ENCODE results near the gene THYN1.
A peak's percentile ranks its signal among the peaks of the same experiment; 100 is the strongest.

Gene THYN1

DNA sequence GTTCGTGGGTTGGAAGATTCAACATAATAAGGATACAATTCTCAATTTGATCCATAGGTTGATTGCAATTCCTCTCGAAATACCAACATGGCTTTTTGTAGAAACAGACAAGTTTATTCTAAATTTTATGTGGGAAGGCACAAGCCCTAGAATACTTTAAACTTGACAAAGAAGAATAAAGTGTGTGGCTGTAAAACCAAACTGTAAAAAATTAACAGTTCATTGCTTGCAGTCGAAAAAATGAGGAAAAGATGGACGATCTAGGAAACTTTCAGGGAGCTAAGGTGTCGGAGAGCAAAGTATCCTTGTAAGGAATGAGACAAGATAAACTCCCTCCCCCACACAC lies 22.0 kb upstream of the THYN1 start:
- ChIA-PET POLR2A (no interaction called here), CTCF (interaction anchor here (1.3 to 13.2 kb wide), 2 partner anchors 11 to 151 kb away, joined by 4 to 99 read pairs; no protein-coding TSS in a partner anchor)
- TF ChIP-seq, protein P1, sequence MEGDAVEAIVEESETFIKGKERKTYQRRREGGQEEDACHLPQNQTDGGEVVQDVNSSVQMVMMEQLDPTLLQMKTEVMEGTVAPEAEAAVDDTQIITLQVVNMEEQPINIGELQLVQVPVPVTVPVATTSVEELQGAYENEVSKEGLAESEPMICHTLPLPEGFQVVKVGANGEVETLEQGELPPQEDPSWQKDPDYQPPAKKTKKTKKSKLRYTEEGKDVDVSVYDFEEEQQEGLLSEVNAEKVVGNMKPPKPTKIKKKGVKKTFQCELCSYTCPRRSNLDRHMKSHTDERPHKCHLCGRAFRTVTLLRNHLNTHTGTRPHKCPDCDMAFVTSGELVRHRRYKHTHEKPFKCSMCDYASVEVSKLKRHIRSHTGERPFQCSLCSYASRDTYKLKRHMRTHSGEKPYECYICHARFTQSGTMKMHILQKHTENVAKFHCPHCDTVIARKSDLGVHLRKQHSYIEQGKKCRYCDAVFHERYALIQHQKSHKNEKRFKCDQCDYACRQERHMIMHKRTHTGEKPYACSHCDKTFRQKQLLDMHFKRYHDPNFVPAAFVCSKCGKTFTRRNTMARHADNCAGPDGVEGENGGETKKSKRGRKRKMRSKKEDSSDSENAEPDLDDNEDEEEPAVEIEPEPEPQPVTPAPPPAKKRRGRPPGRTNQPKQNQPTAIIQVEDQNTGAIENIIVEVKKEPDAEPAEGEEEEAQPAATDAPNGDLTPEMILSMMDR (IDR thresholded peaks at IDR 0.05; ENCODE audit: control extremely low read depth, extremely low read depth, low read depth, missing control alignments) = no peak
- no peak for DNase-seq (ENCODE audit: extremely low spot score)

DNA sequence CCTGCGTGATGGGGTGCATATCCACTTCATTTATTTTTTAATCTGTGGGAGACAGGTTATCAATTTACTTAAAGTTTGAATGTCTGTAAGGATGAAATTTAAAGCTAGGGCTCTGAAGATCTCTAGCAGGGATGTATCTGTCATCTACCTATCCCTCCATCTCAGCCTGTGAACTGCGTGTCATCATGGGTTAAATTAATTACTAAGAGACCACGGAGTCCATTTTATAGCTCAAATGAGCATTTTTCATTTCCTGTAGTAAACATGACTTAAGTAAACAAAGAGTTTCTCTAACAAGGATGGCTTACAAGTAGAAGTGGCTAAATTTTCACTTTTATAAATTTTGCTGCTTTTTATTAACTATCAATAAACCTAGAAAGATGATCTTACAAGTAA lies 20.2 kb upstream of the THYN1 start:
- DNase-seq (ENCODE audit: extremely low spot score) = no peak
- ChIA-PET CTCF (interaction anchor here (1.2 to 13.2 kb wide), 5 partner anchors 10 to 44 kb away, joined by 3 to 99 read pairs (median 5); partner anchors contain the start of genes ACAD8 and THYN1), POLR2A (no interaction called here)
- TF ChIP-seq, protein P1 (IDR thresholded peaks at IDR 0.05; ENCODE audit: control extremely low read depth, extremely low read depth, low read depth, missing control alignments) = no peak

DNA sequence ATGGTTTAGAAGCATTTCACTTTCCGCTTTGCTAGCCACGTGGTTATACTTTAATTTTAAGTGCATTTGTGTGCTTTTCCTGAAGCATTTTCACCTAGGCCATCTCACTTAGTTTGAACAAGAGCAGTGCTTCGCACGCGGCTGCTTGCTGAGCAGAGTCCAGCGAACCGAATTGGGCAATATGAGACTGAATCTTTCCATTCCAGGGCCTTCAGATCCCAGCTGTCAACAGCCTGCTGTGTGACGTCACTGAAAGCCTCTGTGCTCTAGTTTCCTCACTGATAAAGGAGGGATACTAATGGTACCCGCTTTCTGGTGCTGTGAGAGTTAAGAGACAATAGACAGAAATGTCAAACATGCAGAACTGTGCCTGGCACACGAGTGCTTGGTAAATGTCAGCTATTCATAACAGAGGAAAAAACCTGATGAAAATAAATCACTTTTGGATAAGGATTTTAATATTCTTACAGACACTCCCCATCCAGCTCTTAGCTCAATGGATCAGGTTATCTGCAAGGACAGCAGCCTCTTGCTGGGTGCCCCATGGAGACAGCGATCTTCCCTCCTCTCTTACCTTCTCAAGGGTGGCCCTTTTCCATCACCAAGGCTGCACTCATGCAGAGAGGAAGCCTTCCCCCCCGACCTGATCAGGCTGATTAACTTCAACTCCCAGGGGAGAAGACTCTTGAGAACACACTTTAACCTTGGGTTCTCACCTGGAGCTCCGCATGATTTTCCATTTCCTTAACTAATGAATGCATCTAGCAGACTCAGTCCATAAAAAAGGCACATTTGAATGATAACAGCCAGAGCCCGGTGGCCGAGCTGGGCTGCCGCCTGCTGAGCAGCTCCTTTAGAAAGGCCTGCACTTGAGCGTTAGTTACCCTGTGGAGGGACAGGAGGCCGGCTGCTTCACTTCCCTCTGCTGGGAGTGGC lies 19.5 kb upstream of the THYN1 start:
- ChIA-PET POLR2A (no interaction called here), CTCF (interaction anchor here (1.2 to 13.2 kb wide), 5 partner anchors 9 to 44 kb away, joined by 3 to 99 read pairs (median 5); partner anchors contain the start of genes ACAD8 and THYN1)
- TF ChIP-seq, protein P1 (IDR thresholded peaks at IDR 0.05; ENCODE audit: control extremely low read depth, extremely low read depth, low read depth, missing control alignments) = no peak
- DNase-seq (ENCODE audit: extremely low spot score) = no peak

DNA sequence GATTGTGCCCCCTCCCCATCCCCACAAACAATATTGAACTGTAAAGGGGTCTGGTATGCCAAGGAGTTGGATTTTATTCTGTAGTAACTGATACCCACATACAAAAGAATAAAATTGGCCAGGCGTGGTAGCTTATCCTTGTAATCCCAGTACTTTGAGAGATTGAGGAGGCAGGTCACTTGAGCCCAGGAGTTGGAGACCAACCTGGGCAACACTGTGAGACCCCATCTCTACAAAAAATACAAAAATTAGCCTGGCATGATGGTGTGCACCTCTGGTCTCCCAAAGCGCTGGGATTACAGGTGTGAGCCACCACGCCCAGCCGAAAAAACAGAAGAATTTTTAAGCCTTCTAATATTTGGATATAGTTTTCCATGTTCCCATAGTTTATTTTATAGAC lies 18.8 kb upstream of the THYN1 start:
- ChIA-PET CTCF (interaction anchor here (1.3 to 13.2 kb wide), 2 partner anchors 8 to 16 kb away, joined by 4 to 99 read pairs; no protein-coding TSS in a partner anchor), POLR2A (no interaction called here)

DNA sequence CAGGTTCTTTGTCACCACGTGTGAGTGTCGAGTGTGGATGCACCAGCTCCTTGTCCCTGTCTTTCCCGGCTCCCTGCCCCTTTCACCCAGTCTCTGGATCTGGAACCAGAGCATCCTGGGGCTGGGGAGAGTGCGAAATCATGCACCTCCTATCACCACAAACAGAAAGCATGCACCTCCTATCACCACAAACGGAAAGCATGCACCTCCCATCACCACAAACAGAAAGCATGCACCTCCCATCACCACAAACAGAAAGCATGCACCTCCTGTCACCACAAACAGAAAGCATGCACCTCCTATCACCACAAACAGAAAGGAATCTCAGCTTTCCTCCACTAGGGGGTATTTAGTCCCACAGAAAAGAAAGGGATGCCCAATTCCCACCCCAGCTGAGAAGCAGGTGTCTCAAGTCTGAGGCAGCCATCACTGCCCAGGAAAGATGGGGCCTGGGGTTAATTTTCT lies 17.1 kb upstream of the THYN1 start:
- POLR2A ChIA-PET = no interaction called here
- CTCF ChIA-PET = interaction anchor here (0.7 to 13.2 kb wide), 4 partner anchors 7 to 17 kb away, joined by 3 to 99 read pairs (median 4); no protein-coding TSS in a partner anchor
- TF ChIP-seq, protein P1 (IDR thresholded peaks at IDR 0.05; ENCODE audit: control extremely low read depth, extremely low read depth, low read depth, missing control alignments) = peak; percentile 7
- no peak for DNase-seq (ENCODE audit: extremely low spot score)

More for the DNA sequence above, 18.8 kb upstream of the THYN1 start:
- TF ChIP-seq, protein P1 (IDR thresholded peaks at IDR 0.05; ENCODE audit: control extremely low read depth, extremely low read depth, low read depth, missing control alignments) = no peak
- no peak for DNase-seq (ENCODE audit: extremely low spot score)

DNA sequence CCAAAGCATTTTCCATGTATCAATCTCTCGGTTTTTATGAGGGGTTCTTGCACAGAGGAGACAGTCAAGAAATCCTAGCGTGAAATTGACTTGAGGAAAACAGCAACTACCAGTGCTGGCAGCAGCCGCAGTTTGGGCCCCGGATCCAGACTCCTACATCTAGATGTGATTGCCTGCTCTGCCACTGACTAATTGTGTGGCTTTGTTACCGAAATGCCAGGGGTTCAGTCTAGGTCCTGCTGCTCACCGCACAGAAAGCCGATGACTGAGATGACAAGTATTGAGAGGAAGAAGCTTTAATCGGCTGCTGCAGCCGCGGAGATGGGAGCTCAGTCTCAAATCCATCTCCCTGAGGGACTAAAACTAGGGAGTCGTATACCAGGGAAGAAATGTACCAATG lies 14.8 kb upstream of the THYN1 start:
- TF ChIP-seq, protein P1 (IDR thresholded peaks at IDR 0.05; ENCODE audit: control extremely low read depth, extremely low read depth, low read depth, missing control alignments) = no peak
- POLR2A ChIA-PET = no interaction called here
- DNase-seq (ENCODE audit: extremely low spot score) = no peak
- CTCF ChIA-PET = interaction anchor here (1.5 kb wide), 1 partner anchor 14 kb away, joined by 4 read pairs; the partner anchor contains the start of gene ACAD8

Measured in GM10248 (cell line).